Upper lobe of left lung (tissue), 6 donors: ENCODE data around the gene TMPRSS9. TPM values are rescaled to one million over a fixed set of nuclear protein-coding genes. Genes with fewer than 3 reads are reported as not detected.
A peak's percentile ranks its signal among the peaks of the same experiment; 100 is the strongest.

ENCODE experiments used
- ATAC-seq, 2 donors: fragments of 200-7000 bp; cut with Tn5 transposase; one replicate each; pipeline ENCODE4 v1.9.1; 2022; ENCODE audit warnings: mild to moderate bottlenecking in 2 of 2, moderate library complexity in 2 of 2; ENCODE audit not compliant: low FRiP score in 2 of 2
- DNase-seq, 2 donors: peaks; one replicate each; pipeline ENCODE4 v3.0.0-alpha.2; 2019 to 2020
- H3K27ac ChIP-seq, 4 donors: fragments of 200-600 bp; sonication (generic); one replicate each; pipeline ENCODE4 v1.5.1; 2016 to 2019
- H3K27me3 ChIP-seq, 4 donors: fragments of 200-600 bp; sonication (generic); one replicate each; pipeline ENCODE4 v1.5.1; 2017 to 2019
- H3K36me3 ChIP-seq, 4 donors: fragments of 200-600 bp; sonication (generic); one replicate each; pipeline ENCODE4 v1.5.1; 2016 to 2019
- H3K4me1 ChIP-seq, 4 donors: fragments of 200-600 bp; sonication (generic); one replicate each; pipeline ENCODE4 v1.5.1; 2018 to 2019
- H3K4me3 ChIP-seq, 4 donors: fragments of 200-600 bp; sonication (generic); one replicate each; pipeline ENCODE4 v1.5.1; 2017 to 2019; ENCODE audit warnings: mild to moderate bottlenecking in 2 of 4, moderate library complexity in 1 of 4
- H3K9me3 ChIP-seq, 4 donors: fragments of 200-600 bp; sonication (generic); one replicate each; pipeline ENCODE4 v1.5.1; 2018 to 2019
- EP300 ChIP-seq, 4 donors: sonication (generic); formaldehyde crosslinking; IDR thresholded peaks; one replicate each; pipeline ENCODE4 v1.5.1; 2017; ENCODE audit warnings: antibody characterized with exemption in 4 of 4, control low read depth in 2 of 4
- POLR2A ChIP-seq, 4 donors: fragments of 450-650 bp; IDR thresholded peaks; one replicate each; pipeline ENCODE4 v1.5.1; 2016 to 2017; ENCODE audit warnings: antibody characterized with exemption in 4 of 4, mild to moderate bottlenecking in 2 of 4
- POLR2AphosphoS5 ChIP-seq, 2 donors: sonication (generic); formaldehyde crosslinking; IDR thresholded peaks; one replicate each; pipeline ENCODE4 v1.5.1; 2017; ENCODE audit warnings: antibody characterized with exemption in 2 of 2
- WGBS, 2 donors: methylation state at CpG; one replicate each; pipeline ENCODE4 v1.1.5; 2017 to 2018; 5-methylcytosine and 5-hydroxymethylcytosine counted together
- total RNA-seq, 6 donors: library from RNA; depleted of rRNA in 4 of 6; stranded (reverse); fragments of >200 nt in 4 of 6; gene quantifications; one replicate each; pipeline versions ENCODE4 v1.1.0 to v1.2.1, GENCODE V29; 2016 to 2021
- TF ChIP-seq, protein P1 (sequence below), 6 experiments: fragments of 450-650 bp in 4 of 6; fragments of 200-600 bp in 2 of 6; sonication (generic) in 2 of 6; IDR thresholded peaks; one replicate each; pipeline ENCODE4 v1.5.1; 2016 to 2019; ENCODE audit warnings: antibody characterized with exemption in 6 of 6
- donor health status: DM: no; HTN: no; CAD: no; lungs with moderate emphysema.
- donor health status: DM: no; HTN: yes; CAD: no; lungs with severe emphysema.

Gene TMPRSS9
- total RNA-seq, 6 donors from 2014 or later: 0.14 to 0.55 (median 0.26) TPM; not detected in 2

DNA sequence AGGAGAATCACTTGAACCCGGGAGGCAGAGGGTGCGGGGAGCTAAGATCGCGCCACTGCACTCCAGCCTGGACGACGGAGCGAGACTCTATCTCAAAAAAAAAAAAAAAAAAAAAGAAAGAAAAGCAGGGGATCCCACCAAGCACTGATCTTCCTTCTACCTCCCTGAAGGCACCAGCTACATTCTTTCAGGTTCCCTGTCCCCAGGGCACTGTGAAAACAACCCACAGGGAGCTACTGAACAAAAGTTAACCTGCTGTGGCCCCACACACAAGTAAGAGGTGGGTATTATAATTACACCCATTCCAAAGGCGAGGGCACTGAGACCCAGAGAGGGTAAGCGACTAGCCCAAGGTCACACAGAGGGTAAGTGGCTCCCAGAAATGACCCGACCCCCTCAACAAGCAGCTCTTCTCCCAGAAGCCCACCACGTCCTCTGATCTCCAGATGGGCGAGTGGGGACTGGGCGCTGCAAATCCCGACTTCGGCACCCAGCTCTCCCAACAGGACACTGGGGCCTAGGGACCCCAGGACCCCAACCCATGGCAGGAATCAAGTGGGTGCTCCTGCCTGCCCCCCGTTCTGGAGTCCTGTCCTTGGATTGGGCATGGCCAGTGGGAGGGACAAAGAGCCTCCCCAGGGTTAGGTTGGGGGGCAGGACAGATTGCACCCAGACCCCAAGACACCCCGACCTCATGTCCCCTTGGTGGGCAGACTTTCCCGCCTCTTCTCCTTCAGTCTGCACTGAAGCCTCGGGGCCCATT is 94.3 kb downstream of the TMPRSS9 start:
- no peaks in the 10 kb centered on the region for H3K9me3 ChIP-seq
- no peak overlapping the region for H3K4me3 ChIP-seq
- peaks cover 9 to 23% (median 15%) of the 10 kb centered on the region in 4 donors for H3K4me1 ChIP-seq
- TF ChIP-seq, protein P1, sequence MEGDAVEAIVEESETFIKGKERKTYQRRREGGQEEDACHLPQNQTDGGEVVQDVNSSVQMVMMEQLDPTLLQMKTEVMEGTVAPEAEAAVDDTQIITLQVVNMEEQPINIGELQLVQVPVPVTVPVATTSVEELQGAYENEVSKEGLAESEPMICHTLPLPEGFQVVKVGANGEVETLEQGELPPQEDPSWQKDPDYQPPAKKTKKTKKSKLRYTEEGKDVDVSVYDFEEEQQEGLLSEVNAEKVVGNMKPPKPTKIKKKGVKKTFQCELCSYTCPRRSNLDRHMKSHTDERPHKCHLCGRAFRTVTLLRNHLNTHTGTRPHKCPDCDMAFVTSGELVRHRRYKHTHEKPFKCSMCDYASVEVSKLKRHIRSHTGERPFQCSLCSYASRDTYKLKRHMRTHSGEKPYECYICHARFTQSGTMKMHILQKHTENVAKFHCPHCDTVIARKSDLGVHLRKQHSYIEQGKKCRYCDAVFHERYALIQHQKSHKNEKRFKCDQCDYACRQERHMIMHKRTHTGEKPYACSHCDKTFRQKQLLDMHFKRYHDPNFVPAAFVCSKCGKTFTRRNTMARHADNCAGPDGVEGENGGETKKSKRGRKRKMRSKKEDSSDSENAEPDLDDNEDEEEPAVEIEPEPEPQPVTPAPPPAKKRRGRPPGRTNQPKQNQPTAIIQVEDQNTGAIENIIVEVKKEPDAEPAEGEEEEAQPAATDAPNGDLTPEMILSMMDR (IDR thresholded peaks at IDR 0.05): no peak
- TF ChIP-seq POLR2A (IDR thresholded peaks at IDR 0.05): no peak
- TF ChIP-seq EP300 (IDR thresholded peaks at IDR 0.05): no peak
- TF ChIP-seq POLR2AphosphoS5 (IDR thresholded peaks at IDR 0.05): no peak
- 92% methylated on average over 12 to 19 of the region's 19 CpGs for WGBS, 2 donors
- no peak for DNase-seq
- no peaks in the 10 kb centered on the region for H3K27me3 ChIP-seq
- ATAC-seq: no peak
- H3K27ac ChIP-seq: no peak overlapping the region
- peaks cover 0 to 5% (median 0%) of the 10 kb centered on the region in 4 donors for H3K36me3 ChIP-seq

DNA sequence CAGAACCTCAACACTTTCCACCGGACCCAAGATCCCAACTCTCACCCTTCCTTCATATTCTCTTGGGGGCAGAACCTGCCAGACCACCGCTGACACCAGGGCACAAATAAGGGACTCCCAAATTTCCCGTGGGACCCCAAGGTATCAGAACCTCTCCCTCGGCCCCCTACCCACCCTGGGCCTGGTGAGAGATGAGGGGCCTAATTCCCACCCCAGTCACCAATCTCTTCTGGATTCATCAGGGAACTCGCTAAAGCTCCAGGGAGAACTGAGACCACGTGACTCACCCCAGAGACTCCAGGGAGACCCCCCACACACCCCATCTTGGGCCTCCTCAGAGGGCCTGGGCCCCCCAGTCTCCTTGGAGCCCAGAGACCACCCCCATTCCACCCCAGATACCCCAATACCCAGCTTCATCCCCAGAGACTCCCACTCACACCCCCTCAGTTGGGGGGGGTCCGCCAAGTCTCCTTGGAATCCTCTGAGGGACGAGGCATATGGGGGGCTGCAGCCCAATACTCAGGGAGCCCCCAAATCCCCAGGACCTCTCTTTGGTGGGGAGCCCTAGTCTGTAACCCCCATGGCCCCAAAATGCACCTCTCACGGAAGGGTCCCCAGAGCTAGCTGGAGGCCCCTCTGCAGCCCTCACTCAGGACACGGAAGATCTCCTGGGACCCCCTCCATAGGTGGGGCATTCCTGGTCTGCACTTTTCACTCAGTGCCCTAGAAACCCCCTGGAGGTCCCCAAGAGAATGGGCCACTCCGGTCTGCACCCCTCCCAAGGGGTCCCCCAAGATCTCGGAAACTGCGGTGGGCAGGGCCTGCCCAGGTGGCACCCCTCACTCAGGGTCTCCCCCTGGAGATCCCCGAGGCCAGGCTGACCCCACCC is 95.1 kb downstream of the TMPRSS9 start:
- ATAC-seq (no peak), DNase-seq (no peak)
- 63 to 72% methylated on average over 10 to 13 of the region's 14 CpGs for WGBS, 2 donors
- H3K9me3 ChIP-seq: no peaks in the 10 kb centered on the region
- peak overlapping the region; percentile 86 to 100 (median 96) for H3K4me3 ChIP-seq
- TF ChIP-seq POLR2A (IDR thresholded peaks at IDR 0.05) (no peak), POLR2AphosphoS5 (IDR thresholded peaks at IDR 0.05) (no peak), EP300 (IDR thresholded peaks at IDR 0.05) (no peak)
- TF ChIP-seq, protein P1 (IDR thresholded peaks at IDR 0.05): no peak
- H3K36me3 ChIP-seq: peaks cover 0 to 5% (median 0%) of the 10 kb centered on the region in 4 donors
- H3K4me1 ChIP-seq: peaks cover 9 to 23% (median 15%) of the 10 kb centered on the region in 4 donors
- no peaks in the 10 kb centered on the region for H3K27me3 ChIP-seq
- H3K27ac ChIP-seq: peak overlapping the region in 2 of 4 donors; percentile 63 to 85

DNA sequence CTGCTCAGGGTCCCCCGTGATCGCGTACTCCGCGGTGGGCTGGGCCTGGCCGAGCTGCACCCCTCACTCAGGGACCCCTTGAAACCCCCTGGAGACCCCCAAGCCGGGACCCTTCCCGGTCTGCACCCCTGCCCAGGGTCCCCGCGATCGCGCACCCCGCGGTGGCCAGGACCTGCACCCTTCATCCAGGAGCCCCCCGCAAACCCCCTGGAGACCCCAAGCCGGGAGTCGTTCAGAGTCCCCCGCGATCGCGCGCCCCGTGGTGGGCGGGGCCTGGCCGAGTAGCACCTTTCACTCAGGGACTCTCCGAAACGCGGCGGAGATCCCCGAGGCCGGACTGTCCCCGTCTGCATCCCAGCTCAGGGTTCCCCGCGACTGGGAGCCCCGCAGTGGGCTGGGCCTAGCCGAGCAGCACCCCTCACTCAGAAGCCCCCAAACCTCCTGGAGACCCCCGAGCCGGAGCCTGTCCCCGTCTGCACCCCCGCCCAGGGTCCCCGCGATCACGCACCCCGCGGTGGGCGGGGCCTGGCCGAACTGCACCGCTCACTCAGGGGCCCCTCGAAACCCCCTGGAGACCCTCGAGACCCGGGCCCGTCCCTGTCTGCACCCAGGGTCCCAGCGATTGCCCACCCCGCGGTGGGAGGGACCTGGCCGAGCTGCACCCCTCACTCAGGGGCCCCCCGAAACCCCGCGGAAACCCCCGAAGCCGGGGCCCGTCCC is 95.9 kb downstream of the TMPRSS9 start:
- Histone ChIP-seq H3K27ac (peak overlapping the region in 3 of 4 donors; percentile 40 to 85 (median 63)), H3K36me3 (peaks cover 0 to 5% (median 0%) of the 10 kb centered on the region in 4 donors), H3K4me3 (peak overlapping the region; percentile 86 to 100 (median 96)), H3K27me3 (no peaks in the 10 kb centered on the region), H3K4me1 (peaks cover 9 to 23% (median 15%) of the 10 kb centered on the region in 4 donors), H3K9me3 (no peaks in the 10 kb centered on the region)
- ATAC-seq (peak in 1 of 2 donors; percentile 27), DNase-seq (peak; percentile 45 to 91)
- 1 to 5% methylated on average over 4 to 25 of the region's 62 CpGs for WGBS, 2 donors
- TF ChIP-seq POLR2A (IDR thresholded peaks at IDR 0.05) (no peak), POLR2AphosphoS5 (IDR thresholded peaks at IDR 0.05) (no peak), EP300 (IDR thresholded peaks at IDR 0.05) (no peak)
- TF ChIP-seq, protein P1 (IDR thresholded peaks at IDR 0.05): no peak

DNA sequence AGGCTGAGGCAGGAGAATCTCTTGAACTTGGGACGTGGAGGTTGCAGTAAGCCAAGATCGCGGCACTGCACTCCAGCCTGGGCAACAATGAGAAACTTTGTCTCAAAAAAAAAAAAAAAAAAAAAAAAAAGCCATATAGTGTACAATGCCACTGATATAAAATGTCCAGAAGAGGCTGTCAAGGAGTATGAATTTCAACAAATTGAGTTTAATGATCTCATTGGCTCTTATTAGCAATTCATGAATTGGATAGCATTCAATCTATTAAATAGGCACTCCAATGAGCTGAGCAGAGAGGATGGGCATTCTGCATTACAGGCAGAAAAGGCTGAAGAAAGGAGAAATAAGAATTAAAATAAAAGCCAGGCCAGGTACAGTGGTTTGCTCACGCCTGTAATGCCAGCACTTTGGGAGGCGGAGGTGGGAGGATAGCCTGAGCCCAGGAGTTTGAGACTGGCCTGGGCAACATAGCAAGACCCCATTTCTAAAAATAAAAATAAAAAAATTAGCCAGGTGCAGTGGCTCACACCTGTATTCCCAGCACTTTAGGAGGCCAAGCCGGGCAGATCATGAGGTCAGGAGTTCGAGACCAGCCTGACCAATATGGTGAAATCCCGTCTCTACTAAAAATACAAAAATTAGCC is 97.5 kb downstream of the TMPRSS9 start:
- DNase-seq (no peak), ATAC-seq (no peak)
- 90% methylated on average over 8 of the region's 8 CpGs for WGBS, 2 donors
- TF ChIP-seq POLR2A (IDR thresholded peaks at IDR 0.05): no peak
- no peak for TF ChIP-seq POLR2AphosphoS5 (IDR thresholded peaks at IDR 0.05)
- TF ChIP-seq, protein P1 (IDR thresholded peaks at IDR 0.05): no peak
- TF ChIP-seq EP300 (IDR thresholded peaks at IDR 0.05): no peak
- no peaks in the 10 kb centered on the region for H3K27me3 ChIP-seq
- H3K4me1 ChIP-seq: peaks cover 16 to 36% (median 27%) of the 10 kb centered on the region in 4 donors
- peak overlapping the region in 3 of 4 donors; percentile 72 to 85 (median 78) for H3K27ac ChIP-seq
- H3K4me3 ChIP-seq: peak overlapping the region in 3 of 4 donors; percentile 86 to 100 (median 100)
- no peaks in the 10 kb centered on the region for H3K36me3 ChIP-seq
- no peaks in the 10 kb centered on the region for H3K9me3 ChIP-seq
